Hippocampal formation (tissue), 2 donors: ENCODE measurements around the gene ANO2.
"Not testable (repeated sequence)": the region's sequence is repeated elsewhere in the genome, so short reads cannot be mapped to it uniquely, and the experiment has no call there.

Experiments used
- DNase-seq, 2 donors: peaks; one replicate each; lab custom pipeline; 2025; lab: John Stamatoyannopoulos, UW

The ANO2 gene

DNA sequence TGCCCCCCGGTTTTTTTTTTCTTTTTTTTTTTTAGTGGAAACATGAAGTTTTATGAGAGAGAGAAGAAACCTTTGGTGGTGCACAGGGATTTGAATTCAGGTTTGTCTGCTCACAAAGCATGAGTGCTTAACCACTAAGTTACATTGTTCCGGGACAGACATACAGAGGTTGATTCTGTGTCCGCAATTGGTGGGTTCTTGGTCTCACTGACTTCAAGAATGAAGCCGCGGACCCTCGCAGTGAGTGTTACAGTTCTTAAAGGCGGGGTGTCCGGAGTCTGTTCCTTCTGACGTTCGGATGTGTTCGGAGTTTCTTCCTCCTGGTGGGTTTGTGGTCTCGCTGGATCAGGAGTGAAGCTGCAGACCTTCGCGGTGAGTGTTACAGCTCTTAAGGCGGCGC, 57.2 kb downstream of the ANO2 start:
- DNase-seq, result not testable (repeated sequence)

DNA sequence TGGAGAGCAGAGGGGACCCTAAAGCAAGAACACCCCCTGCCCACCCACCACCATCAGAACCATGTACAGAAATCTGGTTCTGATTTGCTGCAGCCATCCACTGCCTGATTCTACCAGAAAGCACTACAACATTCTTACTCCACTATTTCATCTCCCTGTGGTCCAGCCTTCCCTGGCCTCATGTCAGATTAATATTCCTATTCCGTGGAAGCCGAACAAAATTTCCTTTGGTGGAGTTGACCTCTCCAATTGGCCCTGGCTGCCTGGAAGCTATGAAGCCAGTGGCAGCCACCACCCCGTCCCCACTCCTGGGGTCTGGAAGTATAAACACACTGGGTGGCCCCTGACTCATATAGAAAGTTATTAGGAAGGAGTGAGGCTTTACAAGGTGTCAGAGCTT, 60.2 kb downstream of the ANO2 start:
- no peak for DNase-seq

DNA sequence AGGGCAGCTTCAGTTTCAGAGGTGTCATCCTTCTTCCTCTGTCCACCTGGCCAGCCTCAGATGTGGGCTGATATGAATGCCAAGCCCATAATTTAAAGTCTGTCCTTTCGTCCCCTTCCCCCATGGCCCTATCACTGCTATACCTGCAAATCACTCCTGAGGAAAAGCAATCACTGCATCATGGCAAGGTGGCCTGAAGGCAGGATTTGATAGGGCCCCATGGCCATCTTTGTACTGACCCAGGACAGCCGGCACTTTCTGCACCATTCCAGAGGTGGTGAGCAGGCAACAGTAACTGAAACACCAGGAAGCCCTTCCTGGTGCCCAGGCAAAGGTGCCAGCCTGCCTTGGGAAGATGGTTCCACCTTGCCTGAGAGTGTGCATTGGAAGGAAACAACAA, 60.8 kb downstream of the ANO2 start:
- no peak for DNase-seq

GRCh38 chr12:5882511-5883190, 62.4 kb downstream of the ANO2 start:
- no peak for DNase-seq

DNA sequence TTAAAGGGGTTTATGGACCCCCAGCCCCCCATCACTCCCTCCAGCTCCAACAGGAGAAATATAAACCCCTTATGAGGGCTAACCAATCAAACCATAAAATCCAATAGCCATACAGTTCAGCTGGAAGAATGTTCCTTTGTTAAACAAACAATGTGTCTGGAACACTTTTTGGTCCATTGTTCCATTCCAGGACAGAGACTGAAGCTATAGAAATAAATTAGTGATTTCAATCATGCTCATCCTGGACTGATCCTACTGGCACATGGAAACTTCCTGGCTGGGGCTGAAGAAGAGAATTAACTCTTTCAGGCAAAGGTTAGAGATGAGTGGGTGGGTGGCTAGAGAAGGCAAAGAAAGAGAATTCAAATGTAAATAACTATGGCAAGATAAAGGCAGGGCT, 63.4 kb downstream of the ANO2 start:
- DNase-seq, result no peak

DNA sequence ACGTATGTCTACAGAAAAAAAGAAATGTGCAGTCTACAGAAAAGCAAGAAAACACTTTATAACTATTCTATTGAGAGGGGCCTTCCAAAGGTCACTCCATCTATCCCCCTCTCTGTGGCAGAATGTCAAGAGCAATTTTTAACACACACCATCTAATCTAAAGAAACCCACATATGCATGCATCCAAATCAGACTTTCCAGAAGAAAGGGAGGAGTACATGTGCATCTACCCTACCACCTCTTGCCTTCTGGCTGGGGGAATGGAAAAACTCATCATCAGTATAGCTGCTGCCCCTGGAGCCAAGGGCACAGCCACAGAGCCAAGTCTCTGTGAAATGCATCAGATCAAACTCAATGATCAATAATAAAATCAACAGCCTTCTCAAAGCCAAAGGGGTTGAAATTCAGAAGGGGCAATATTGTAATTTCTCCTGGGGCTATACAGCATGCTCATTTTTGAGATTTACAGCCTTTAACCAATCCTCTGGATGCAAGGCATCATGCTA, 63.9 kb downstream of the ANO2 start:
- DNase-seq, result no peak

DNA sequence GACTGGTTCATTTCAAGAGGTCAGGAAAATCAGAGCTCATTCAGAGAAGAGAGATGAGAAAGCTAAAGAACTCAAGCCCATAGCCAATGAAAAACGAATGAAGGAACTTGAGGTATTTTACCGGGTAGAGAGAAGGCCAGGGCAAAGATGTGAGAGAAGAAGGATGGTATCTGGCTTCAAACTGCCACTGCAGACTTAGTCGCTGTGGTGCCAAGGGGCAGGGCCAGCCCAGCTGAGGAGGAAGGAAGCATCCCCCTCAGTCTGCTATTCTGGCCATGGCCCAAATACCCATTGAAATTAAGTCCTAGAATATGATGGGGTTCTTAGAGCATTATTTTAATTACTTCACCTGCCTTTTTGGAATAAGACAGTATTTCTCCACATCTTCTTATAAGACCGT, 69.2 kb downstream of the ANO2 start:
- DNase-seq, result no peak

- no peak for DNase-seq
These were observed 70.5 kb downstream of the ANO2 start for GRCh38 chr12:5874514-5874913.

- no peak for DNase-seq
These were observed 71.7 kb downstream of the ANO2 start for GRCh38 chr12:5873281-5873919.

- no peak for DNase-seq
These were observed 72.3 kb downstream of the ANO2 start for GRCh38 chr12:5872745-5873144.

DNA sequence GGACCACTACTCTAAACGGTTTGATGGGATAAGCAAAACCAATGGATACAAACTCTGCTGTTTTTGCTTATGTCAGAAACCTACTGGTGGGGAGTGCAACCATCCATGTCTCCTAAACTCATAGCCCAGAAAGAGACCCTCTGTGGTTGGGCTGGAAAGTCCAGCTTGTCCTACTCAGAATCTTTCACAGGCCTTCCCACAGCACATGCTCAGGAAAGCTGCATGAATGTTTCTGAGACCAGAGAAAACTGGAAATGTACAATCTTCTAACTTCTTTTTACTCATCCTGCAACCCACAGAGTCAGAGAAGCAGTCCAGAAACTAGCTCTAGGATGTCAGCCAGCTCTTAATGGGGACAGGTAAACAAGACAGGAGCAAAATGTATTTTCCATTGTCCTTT, 73.3 kb downstream of the ANO2 start:
- no peak for DNase-seq

- no peak for DNase-seq
These were observed 74.9 kb downstream of the ANO2 start for GRCh38 chr12:5870183-5870582.

DNA sequence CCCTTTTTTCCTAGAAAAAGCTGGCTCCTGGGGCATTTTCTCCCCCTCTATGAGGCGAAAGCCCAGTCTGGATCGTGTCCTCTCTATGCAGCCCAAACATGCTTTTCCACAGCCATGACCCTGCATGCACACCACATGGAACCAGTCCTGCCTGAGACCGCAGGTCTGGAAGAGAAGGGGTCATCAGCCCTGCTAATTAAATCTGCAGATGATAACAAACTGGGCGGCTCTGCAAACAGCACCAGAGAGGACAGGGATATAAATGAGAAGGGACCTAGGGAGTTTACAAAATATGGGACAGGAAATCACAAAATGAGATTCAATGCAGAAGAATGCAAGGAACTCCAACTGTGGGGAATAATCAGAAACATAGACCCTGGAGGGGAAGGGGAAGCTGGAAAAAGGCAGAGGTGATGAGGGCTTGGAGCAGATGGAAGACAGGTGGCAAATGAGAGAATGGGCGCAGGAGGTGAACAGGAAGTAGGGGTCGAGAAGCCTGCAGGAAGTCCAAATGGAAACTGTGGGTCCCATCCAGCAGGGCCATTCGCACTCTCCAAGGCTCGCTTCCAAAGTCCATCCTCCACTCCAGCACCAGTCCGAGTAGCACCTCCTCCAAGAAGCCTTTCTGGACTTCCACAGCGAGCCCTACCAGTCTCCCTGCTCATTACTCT, 76.3 kb downstream of the ANO2 start:
- DNase-seq, result no peak

GRCh38 chr12:5865397-5865796, 79.7 kb downstream of the ANO2 start:
- no peak for DNase-seq

DNA sequence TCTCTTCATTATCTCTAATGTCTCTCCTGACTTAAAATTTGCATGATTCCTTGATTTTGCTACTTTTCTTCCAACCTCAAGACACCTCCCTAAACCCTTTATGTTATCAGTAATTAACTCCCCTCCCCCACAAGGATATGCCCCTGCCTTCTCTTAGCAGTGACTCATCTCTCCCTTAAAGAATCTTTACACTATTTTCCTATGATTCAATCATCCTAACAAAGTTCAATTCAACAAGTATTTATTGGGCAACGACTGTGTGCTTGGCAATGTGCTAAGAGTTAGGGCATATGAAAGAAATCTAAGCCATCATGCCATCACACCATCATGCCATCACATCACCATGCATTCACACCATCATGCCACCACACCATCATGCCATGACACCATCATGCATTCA, 80.1 kb downstream of the ANO2 start:
- no peak for DNase-seq

DNA sequence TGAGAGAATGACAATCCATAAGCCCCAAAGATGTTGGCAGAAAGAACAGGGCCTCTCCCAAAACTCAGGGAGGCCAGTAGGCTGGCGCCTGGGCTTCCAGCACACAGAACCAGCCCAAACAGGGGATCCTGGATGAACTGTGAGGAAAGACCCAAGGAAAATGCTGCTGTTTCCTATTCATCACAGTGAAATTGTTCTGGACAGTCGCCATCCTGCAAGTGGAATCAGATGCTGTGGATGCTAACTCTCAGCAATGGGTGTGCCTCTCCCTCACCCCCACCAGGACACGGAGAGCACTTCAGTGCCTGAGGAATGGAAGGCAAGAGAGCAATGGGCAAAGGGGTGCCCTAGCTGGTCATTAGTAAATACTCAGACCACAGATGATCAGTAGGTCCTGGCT, 80.8 kb downstream of the ANO2 start:
- DNase-seq, result no peak

GRCh38 chr12:5861416-5861815, 83.6 kb downstream of the ANO2 start:
- no peak for DNase-seq

DNA sequence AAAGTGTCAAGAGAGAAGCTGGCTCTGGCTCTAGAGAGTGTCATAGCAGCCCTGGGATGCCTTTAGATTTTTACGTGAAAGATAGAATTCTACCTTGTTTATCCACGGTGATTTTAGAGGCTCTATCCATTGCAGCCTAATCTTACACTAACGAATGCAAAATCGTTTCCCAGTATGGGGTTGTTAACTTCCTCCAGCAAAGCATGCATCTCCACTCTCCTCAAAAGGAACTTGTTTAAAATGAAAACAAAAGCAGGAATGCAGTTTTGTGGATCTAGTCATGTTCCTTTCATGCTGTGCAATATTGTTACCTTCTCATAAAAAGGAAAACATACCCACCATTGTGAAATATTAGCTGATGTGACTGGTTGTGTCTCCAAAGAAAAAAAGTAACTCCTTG, 88.4 kb downstream of the ANO2 start:
- no peak for DNase-seq

DNA sequence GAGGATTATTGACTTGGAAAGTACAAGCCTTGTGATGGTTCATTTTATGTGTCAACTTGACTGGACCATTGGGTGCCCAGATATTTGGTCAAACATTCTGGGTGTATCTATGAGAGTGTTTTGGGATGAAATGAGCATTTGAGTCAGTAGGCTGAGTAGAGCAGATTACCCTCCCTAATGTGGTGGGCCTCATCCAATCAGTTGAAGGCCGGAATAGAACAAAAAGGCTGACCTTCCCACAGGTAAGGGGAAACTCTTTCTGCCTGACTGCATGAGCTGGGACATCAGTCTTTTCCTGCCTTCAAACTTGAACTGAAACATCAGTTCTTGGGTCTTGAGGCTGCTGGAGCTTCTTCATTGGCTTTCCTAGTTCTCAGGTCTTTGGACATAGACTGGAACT, 98.1 kb downstream of the ANO2 start:
- DNase-seq, result no peak

- no peak for DNase-seq
These were observed 104.1 kb downstream of the ANO2 start for GRCh38 chr12:5840944-5841343.

DNA sequence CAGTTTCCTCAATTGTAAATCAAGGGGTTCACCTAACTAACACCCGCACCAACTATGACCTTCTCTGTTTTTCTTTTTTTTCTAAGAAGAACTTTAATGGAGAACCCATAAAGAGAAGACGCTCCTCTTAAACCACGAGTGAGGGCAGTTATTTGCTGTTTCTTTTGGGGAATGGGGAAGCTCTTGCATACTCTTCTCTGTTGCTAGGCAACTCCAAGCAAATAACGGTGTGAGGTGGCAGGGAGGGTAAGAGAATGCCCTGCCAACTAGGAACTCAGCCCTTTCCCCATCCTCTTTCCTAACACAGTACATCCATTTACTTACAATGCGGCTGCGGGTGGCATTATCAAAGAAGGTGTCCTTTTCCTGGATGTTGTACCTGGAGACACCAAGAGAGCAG, 114.9 kb downstream of the ANO2 start:
- no peak for DNase-seq

DNA sequence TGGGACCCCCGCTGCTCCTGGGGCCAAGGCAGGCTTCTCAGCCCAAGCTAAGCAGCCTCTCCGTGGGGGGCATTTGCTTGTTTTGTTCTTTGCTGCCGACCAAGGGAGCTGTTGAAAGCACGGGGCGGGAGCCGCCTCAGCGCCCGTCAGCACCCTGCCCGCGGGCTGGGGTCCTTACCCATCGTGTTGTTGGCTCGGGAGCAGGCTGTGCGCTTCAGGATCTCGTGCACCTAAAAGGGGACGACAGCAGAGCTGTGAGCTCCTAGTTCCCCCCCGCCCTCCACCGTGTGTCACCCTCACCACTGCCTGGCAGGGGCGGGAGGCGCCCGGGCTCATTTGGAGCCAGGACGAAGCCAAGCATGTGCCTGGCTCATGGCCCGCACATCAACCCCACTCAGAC, 117.5 kb downstream of the ANO2 start:
- no peak for DNase-seq

DNA sequence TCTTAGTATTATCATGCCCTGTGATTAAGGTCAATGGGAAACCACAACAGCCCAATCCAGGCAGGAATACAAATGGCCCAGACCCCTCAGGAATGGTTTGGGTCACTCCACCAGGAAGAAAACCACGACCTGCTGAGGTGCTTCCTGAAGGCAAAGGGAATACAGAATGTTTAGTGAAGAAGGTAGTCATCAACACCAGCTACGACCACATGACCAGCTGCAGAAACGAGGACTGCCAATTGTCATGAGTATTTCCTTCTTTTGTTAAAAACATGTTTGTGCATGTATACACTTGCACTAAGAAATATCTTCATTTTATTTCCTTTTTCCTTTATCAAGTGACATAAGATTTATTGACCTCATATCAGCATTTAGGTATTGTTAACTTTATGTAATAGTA, 119.3 kb downstream of the ANO2 start:
- DNase-seq, result not testable (repeated sequence)
